HepG2 (cell line): ENCODE data around the gene SAPCD2. TPM values are rescaled to one million over a fixed set of nuclear protein-coding genes. Genes with fewer than 3 reads are reported as not detected.

Experiments
- ATAC-seq: fragments of 200-7000 bp; cut with Tn5 transposase; 3 replicates; pipeline ENCODE4 v1.9.1; 2020; ENCODE audit warnings: mild to moderate bottlenecking, moderate library complexity
- BruUV-seq: library from RNA; stranded (reverse); fragments of 400-500 nt; replicated peaks from 2 replicates; lab custom pipeline; 2021; lab: Mats Ljungman, UMichigan
- CTCF ChIA-PET: fragments of 300-600 bp; formaldehyde crosslinking; extraction: SDS; loops from one replicate; lab custom pipeline; 2021; ENCODE audit warnings: low total read pairs, inconsistent platforms, low intra/inter-chr PET ratio; lab: Yijun Ruan, JAX
- POLR2A ChIA-PET: fragments of 350-600 bp; sonication (Branson Sonifier 250); formaldehyde crosslinking; loops from one replicate; lab custom pipeline; 2020; ENCODE audit warnings: antibody characterized with exemption, inconsistent platforms; lab: Yijun Ruan, JAX
- DNase-seq: peaks from one replicate; pipeline ENCODE4 v3.0.0-alpha.2; 2015; ENCODE audit warnings: low spot score
- FAIRE-seq: peaks from 3 replicates; lab custom pipeline; 2011; peaks lifted over from hg19 to GRCh38; lab: Jason Lieb, UNC
- H2AFZ ChIP-seq: one replicate; pipeline ENCODE4 v1.6.1; 2011; ENCODE audit warnings: low read length, inconsistent platforms
- H3K27ac ChIP-seq: fragments of 300-600 bp; 3 replicates; pipeline ENCODE4 v1.8.0; 2011; ENCODE audit warnings: mixed run types, mild to moderate bottlenecking, mixed read lengths, low read length, inconsistent platforms; ENCODE audit not compliant: insufficient read depth; ENCODE audit errors: extremely low read length
- H3K27me3 ChIP-seq, 2 experiments: fragments of 200-600 bp in 1 of 2; 2 replicates in 1 of 2; 3 replicates in 1 of 2; pipeline versions ENCODE4 v1.6.0 to v1.8.0; 2011; ENCODE audit warnings: low read length in 2 of 2, mild to moderate bottlenecking in 2 of 2, moderate library complexity in 2 of 2, inconsistent platforms in 1 of 2; ENCODE audit not compliant: insufficient read depth in 2 of 2, control insufficient read depth in 1 of 2
- H3K36me3 ChIP-seq, 2 experiments: fragments of 200-600 bp in 1 of 2; replicated peaks in 1 of 2; 2 replicates in 1 of 2; 3 replicates in 1 of 2; pipeline versions ENCODE4 v1.5.1 to v1.8.0; 2011; ENCODE audit warnings: low read length in 2 of 2, inconsistent platforms in 1 of 2; ENCODE audit not compliant: insufficient read depth in 2 of 2, control insufficient read depth in 1 of 2
- H3K4me1 ChIP-seq: 2 replicates; pipeline ENCODE4 v1.5.1; 2012; ENCODE audit warnings: low read length, inconsistent platforms; ENCODE audit not compliant: insufficient read depth
- H3K4me2 ChIP-seq: 2 replicates; pipeline ENCODE4 v1.6.0; 2011; ENCODE audit warnings: low read depth, low read length, inconsistent platforms
- H3K4me3 ChIP-seq, 3 experiments: fragments of 200-600 bp in 1 of 3; sonication (generic), shearing (Covaris generic) in 1 of 3; replicated peaks in 1 of 3; 2 replicates each; pipeline ENCODE4 v1.5.1; 2011 to 2016; ENCODE audit warnings: low read length in 3 of 3, inconsistent platforms in 2 of 3, low read depth in 2 of 3, mild to moderate bottlenecking in 2 of 3, control low read depth in 1 of 3, mixed read lengths in 1 of 3; ENCODE audit not compliant: insufficient read depth in 1 of 3
- H3K79me2 ChIP-seq: one replicate; pipeline ENCODE4 v1.6.1; 2011; ENCODE audit warnings: low read length, inconsistent platforms; ENCODE audit not compliant: insufficient read depth
- H3K9ac ChIP-seq: 2 replicates; pipeline ENCODE4 v1.6.0; 2011; ENCODE audit warnings: mild to moderate bottlenecking, low read depth, low read length, inconsistent platforms; ENCODE audit not compliant: insufficient read depth
- H3K9me3 ChIP-seq: 2 replicates; pipeline ENCODE4 v1.5.1; 2012; ENCODE audit warnings: mild to moderate bottlenecking, low read length
- H4K20me1 ChIP-seq: 2 replicates; pipeline ENCODE4 v1.6.0; 2011; ENCODE audit warnings: inconsistent platforms, mild to moderate bottlenecking, low read length, moderate library complexity; ENCODE audit not compliant: insufficient read depth
- BCL6 ChIP-seq: IDR thresholded peaks from 2 replicates; pipeline ENCODE4 v1.6.1; 2016; ENCODE audit warnings: missing genetic modification reagents, missing compliant biosample characterization
- CHCHD3 ChIP-seq: sonication (generic); formaldehyde crosslinking; IDR thresholded peaks from 2 replicates; pipeline ENCODE4 v1.8.0; 2022; ENCODE audit warnings: mild to moderate bottlenecking, missing genetic modification reagents, moderate library complexity
- EHMT2 ChIP-seq: fragments of 200-600 bp; sonication (generic); IDR thresholded peaks from 2 replicates; pipeline ENCODE4 v1.7.0; 2017; ENCODE audit warnings: antibody characterized with exemption, low read depth, low read length, borderline replicate concordance
- MED8 ChIP-seq: sonication (generic); formaldehyde crosslinking; IDR thresholded peaks from 2 replicates; pipeline ENCODE4 v1.8.1; 2023; ENCODE audit warnings: mild to moderate bottlenecking, missing genetic modification reagents; ENCODE audit not compliant: insufficient replicate concordance
- NFE2L1 ChIP-seq: sonication (generic); formaldehyde crosslinking; IDR thresholded peaks from 2 replicates; pipeline ENCODE4 v1.4.0; 2020; ENCODE audit warnings: missing genetic modification reagents, mild to moderate bottlenecking, borderline replicate concordance
- RCOR2 ChIP-seq: IDR thresholded peaks from 2 replicates; pipeline ENCODE4 v1.6.1; 2016; ENCODE audit warnings: missing biosample characterization, missing genetic modification reagents
- ZNF350 ChIP-seq: sonication (generic); formaldehyde crosslinking; IDR thresholded peaks from 2 replicates; pipeline ENCODE4 v1.4.0; 2020; ENCODE audit warnings: mild to moderate bottlenecking, low read depth, missing genetic modification reagents, borderline replicate concordance
- ZNF674 ChIP-seq: sonication (generic); formaldehyde crosslinking; IDR thresholded peaks from 2 replicates; pipeline ENCODE4 v1.5.0; 2020; ENCODE audit warnings: low read depth, mild to moderate bottlenecking, missing genetic modification reagents
- ZNF790 ChIP-seq: sonication (generic); formaldehyde crosslinking; IDR thresholded peaks from 2 replicates; pipeline ENCODE4 v1.8.0; 2022; ENCODE audit warnings: missing genetic modification reagents, mild to moderate bottlenecking, borderline replicate concordance
- ZSCAN31 ChIP-seq: sonication (generic); formaldehyde crosslinking; IDR thresholded peaks from 2 replicates; pipeline ENCODE4 v1.5.0; 2020; ENCODE audit warnings: low read depth, mild to moderate bottlenecking, missing genetic modification reagents
- WGBS: methylation state at CpG from one replicate; pipeline ENCODE4 v1.1.6; 2017; ENCODE audit warnings: low lambda C conversion rate; 5-methylcytosine and 5-hydroxymethylcytosine counted together
- in situ Hi-C: cut with HindIII; loops from 2 replicates; pipeline ENCODE4 v1.10.0; 2017; ENCODE audit warnings: low pct_unique_long_range_greater_than_20kb; ENCODE audit not compliant: extremely low pct_ligation_motif_present
- intact Hi-C: fragments of 100-400 bp; cut with micrococcal nuclease; formaldehyde crosslinking; loops from one replicate; pipeline ENCODE4 v1.10.0; 2022; ENCODE audit not compliant: unreplicated experiment
- polyA plus RNA-seq, 8 experiments: library from polyadenylated mRNA; depleted of rRNA in 3 of 8; stranded (reverse) in 7 of 8; unstranded in 1 of 8; fragments of >200 nt; fragmentation: Illumina TruSeq in 4 of 8; extraction: Trizol in 4 of 8; gene quantifications; 2 replicates each; pipeline versions ENCODE4 v1.2.1 to v1.2.3, GENCODE V29; 2011 to 2016; ENCODE audit warnings: low read depth in 4 of 8, missing spikeins in 1 of 8, mixed read lengths in 1 of 8; ENCODE audit not compliant: insufficient read depth in 1 of 8
- total RNA-seq, 5 experiments: library from RNA; depleted of rRNA; stranded (reverse); fragments of >200 nt; fragmentation: Illumina TruSeq; extraction: Trizol; gene quantifications; 2 replicates each; pipeline ENCODE4 v1.2.3, GENCODE V29; 2016; ENCODE audit warnings: low read depth in 1 of 5
- TF ChIP-seq, protein P1 (sequence below): sonication (generic); formaldehyde crosslinking; conservative IDR thresholded peaks from 2 replicates; pipeline ENCODE4 v1.4.0; 2020; ENCODE audit warnings: missing genetic modification reagents
- TF ChIP-seq, protein P2 (sequence below): sonication (generic); formaldehyde crosslinking; IDR thresholded peaks from 2 replicates; pipeline ENCODE4 v1.5.1; 2020; ENCODE audit warnings: missing genetic modification reagents, mild to moderate bottlenecking, borderline replicate concordance
- TF ChIP-seq, protein P3 (sequence below): sonication (generic); formaldehyde crosslinking; IDR thresholded peaks from 2 replicates; pipeline ENCODE4 v1.8.0; 2022; ENCODE audit warnings: low read depth, missing genetic modification reagents
- TF ChIP-seq, protein P4 (sequence below): sonication (generic); formaldehyde crosslinking; IDR thresholded peaks from 2 replicates; pipeline ENCODE4 v1.4.0; 2020; ENCODE audit warnings: missing genetic modification reagents, borderline replicate concordance
- TF ChIP-seq, protein P5 (sequence below): sonication (generic); formaldehyde crosslinking; IDR thresholded peaks from 2 replicates; pipeline ENCODE4 v1.8.1; 2023; ENCODE audit warnings: mild to moderate bottlenecking, missing genetic modification reagents, borderline replicate concordance
- TF ChIP-seq, protein P6 (sequence below): IDR thresholded peaks from 2 replicates; pipeline ENCODE4 v1.6.1; 2012; ENCODE audit warnings: inconsistent platforms

SAPCD2 gene
- total and polyA plus RNA-seq, 2 of the 13 experiments (the other 11 are each of a cell fraction or from before 2014, with no cell fraction given), result 21.9 to 42.8 TPM

DNA sequence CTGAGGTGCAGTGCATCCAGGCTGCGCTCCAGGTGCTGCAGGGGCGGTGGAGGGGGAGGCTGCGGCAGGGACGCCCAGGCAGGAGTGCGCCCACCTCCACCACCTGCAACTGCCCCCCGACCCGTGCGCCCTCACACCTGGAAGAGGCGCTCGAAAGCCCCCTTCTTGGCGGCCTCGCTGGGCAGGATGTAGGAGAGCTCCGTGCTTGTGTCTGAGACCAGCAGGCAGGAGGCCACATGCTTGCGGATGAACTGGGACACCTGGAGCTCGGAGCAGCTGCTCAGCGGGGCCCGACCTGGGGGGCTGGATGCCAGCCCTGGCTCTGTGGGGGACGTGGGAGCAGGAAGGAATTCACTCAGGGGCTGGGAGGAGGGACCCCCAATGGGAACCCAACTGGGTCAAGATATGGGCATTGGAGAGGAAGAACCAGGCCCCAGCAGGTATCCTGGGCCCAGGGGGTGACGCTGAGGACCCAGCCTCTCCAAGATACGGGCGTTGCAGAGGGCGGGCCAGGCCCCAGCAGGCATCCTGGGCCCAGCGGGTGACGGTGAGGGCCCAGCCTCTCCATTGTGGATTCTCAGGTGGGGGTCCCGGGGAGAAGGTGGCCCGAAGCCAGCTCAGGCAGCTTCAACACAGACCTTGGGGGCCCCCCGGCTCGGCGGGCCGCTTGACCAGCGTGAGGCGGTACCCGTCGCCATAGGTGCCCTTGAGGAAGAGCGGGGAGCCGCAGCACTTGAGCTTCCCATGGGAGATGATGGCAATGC, 55.4 kb downstream of the SAPCD2 start (continued):
- TF ChIP-seq ZNF790 (CRISPR knock-in tag), result no peak
- no peak for TF ChIP-seq ZNF674
- TF ChIP-seq, protein P1, sequence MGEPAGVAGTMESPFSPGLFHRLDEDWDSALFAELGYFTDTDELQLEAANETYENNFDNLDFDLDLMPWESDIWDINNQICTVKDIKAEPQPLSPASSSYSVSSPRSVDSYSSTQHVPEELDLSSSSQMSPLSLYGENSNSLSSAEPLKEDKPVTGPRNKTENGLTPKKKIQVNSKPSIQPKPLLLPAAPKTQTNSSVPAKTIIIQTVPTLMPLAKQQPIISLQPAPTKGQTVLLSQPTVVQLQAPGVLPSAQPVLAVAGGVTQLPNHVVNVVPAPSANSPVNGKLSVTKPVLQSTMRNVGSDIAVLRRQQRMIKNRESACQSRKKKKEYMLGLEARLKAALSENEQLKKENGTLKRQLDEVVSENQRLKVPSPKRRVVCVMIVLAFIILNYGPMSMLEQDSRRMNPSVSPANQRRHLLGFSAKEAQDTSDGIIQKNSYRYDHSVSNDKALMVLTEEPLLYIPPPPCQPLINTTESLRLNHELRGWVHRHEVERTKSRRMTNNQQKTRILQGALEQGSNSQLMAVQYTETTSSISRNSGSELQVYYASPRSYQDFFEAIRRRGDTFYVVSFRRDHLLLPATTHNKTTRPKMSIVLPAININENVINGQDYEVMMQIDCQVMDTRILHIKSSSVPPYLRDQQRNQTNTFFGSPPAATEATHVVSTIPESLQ (CRISPR knock-in tag), result no peak

DNA sequence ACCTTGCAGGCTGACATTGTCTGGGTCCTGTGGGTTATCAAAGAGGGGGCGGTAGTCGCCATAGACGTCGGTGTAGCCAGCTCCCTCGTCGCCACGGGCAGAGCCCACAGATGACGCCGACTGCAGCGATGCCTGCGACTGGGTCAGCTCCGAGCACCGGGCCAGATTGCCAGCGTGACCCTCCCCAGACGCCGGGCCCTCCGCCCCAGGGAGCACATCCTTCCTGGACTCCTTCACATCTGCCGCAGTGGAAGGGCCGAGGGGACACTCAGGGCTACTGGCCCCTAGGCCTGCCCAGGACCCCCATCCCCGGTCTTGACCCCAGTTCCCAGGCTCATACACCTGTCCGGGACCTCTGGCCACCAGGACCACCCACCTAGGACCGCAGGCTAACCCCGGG, 56.2 kb downstream of the SAPCD2 start:
- ChIA-PET POLR2A (no interaction called here), CTCF (no interaction called here)
- no peaks in the 10 kb centered on the region for H3K79me2 ChIP-seq
- no peak overlapping the region for H3K4me3 ChIP-seq
- H4K20me1 ChIP-seq, result no peaks in the 10 kb centered on the region
- DNase-seq (no peak), FAIRE-seq (no peak), ATAC-seq (no peak)
- in situ Hi-C loops (no loop called here), intact Hi-C loops (no loop called here)
- H3K27ac ChIP-seq, result no peak overlapping the region
- no peaks in the 10 kb centered on the region for H3K9me3 ChIP-seq
- WGBS, result 91% methylated on average over 12 of the region's 23 CpGs
- H3K27me3 ChIP-seq, result no peaks in the 10 kb centered on the region
- H3K4me1 ChIP-seq, result no peaks in the 10 kb centered on the region
- peaks cover 1 to 2% of the 10 kb centered on the region in 2 experiments; a peak in 1 of 5 replicates for H3K36me3 ChIP-seq
- no peak overlapping the region for H3K9ac ChIP-seq
- no peak overlapping the region for H3K4me2 ChIP-seq
- BruUV-seq, result no TSS peak
- no peak overlapping the region for H2AFZ ChIP-seq
- TF ChIP-seq, protein P2, sequence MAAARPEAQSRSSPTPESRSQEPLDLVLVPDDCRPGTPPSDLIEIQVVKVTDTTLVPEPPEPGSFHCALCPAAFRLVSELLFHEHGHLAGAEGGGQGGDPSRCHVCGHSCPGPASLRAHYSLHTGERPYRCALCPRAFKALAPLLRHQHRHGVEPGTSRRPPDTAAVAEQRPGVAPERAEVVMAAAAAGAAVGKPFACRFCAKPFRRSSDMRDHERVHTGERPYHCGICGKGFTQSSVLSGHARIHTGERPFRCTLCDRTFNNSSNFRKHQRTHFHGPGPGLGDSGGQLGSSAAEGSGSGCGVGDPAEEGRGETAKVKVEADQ (CRISPR knock-in tag), result no peak
- no peak for TF ChIP-seq BCL6 (CRISPR knock-in tag)
- no peak for TF ChIP-seq ZNF350 (CRISPR knock-in tag)
- TF ChIP-seq, protein P3, sequence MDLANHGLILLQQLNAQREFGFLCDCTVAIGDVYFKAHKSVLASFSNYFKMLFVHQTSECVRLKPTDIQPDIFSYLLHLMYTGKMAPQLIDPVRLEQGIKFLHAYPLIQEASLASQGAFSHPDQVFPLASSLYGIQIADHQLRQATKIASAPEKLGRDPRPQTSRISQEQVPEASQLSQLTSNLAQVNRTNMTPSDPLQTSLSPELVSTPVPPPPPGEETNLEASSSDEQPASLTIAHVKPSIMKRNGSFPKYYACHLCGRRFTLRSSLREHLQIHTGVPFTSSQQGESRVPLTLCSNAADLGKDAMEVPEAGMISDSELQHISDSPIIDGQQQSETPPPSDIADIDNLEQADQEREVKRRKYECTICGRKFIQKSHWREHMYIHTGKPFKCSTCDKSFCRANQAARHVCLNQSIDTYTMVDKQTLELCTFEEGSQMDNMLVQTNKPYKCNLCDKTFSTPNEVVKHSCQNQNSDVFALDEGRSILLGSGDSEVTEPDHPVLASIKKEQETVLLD (CRISPR knock-in tag), result no peak
- TF ChIP-seq CHCHD3 (CRISPR knock-in tag), result no peak
- TF ChIP-seq, protein P4, sequence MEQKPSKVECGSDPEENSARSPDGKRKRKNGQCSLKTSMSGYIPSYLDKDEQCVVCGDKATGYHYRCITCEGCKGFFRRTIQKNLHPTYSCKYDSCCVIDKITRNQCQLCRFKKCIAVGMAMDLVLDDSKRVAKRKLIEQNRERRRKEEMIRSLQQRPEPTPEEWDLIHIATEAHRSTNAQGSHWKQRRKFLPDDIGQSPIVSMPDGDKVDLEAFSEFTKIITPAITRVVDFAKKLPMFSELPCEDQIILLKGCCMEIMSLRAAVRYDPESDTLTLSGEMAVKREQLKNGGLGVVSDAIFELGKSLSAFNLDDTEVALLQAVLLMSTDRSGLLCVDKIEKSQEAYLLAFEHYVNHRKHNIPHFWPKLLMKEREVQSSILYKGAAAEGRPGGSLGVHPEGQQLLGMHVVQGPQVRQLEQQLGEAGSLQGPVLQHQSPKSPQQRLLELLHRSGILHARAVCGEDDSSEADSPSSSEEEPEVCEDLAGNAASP (CRISPR knock-in tag), result no peak
- TF ChIP-seq RCOR2 (CRISPR knock-in tag), result no peak
- TF ChIP-seq, protein P5, sequence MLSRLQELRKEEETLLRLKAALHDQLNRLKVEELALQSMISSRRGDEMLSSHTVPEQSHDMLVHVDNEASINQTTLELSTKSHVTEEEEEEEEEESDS, result no peak
- TF ChIP-seq NFE2L1, result no peak
- no peak for TF ChIP-seq ZSCAN31
- TF ChIP-seq MED8 (CRISPR knock-in tag), result no peak
- TF ChIP-seq EHMT2, result no peak
- TF ChIP-seq, protein P6, sequence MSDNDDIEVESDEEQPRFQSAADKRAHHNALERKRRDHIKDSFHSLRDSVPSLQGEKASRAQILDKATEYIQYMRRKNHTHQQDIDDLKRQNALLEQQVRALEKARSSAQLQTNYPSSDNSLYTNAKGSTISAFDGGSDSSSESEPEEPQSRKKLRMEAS, result no peak
